HepG2 (cell line): ENCODE measurements around the gene BCLAF1. TPM values are rescaled to one million over a fixed set of nuclear protein-coding genes. Genes with fewer than 3 reads are reported as not detected.
A peak's percentile ranks its signal among the peaks of the same experiment; 100 is the strongest.

ENCODE experiments used
- CC2D1A ChIP-seq: sonication (generic); formaldehyde crosslinking; IDR thresholded peaks from 2 replicates; pipeline ENCODE4 v1.8.1; 2023; ENCODE audit warnings: mild to moderate bottlenecking, missing genetic modification reagents
- GZF1 ChIP-seq: sonication (generic); formaldehyde crosslinking; IDR thresholded peaks from 2 replicates; pipeline ENCODE4 v1.5.1; 2020; ENCODE audit warnings: mild to moderate bottlenecking, missing genetic modification reagents
- MAFF ChIP-seq: IDR thresholded peaks from 2 replicates; pipeline ENCODE4 v1.6.1; 2011; ENCODE audit warnings: low read depth, low read length, improper control_type of control experiment
- MEF2D ChIP-seq: sonication (generic); formaldehyde crosslinking; IDR thresholded peaks from 2 replicates; pipeline ENCODE4 v1.5.1; 2020; ENCODE audit warnings: mild to moderate bottlenecking, missing genetic modification reagents
- MXD4 ChIP-seq: IDR thresholded peaks from 2 replicates; pipeline ENCODE4 v1.6.1; 2016; ENCODE audit warnings: mild to moderate bottlenecking, missing biosample characterization, missing genetic modification reagents
- SMAD1 ChIP-seq: sonication (generic); formaldehyde crosslinking; IDR thresholded peaks from 2 replicates; pipeline ENCODE4 v1.4.0; 2020; ENCODE audit warnings: missing genetic modification reagents, low read depth, mild to moderate bottlenecking, borderline replicate concordance
- ZNF432 ChIP-seq: sonication (generic); formaldehyde crosslinking; IDR thresholded peaks from 2 replicates; pipeline ENCODE4 v1.5.0; 2020; ENCODE audit warnings: missing genetic modification reagents, mild to moderate bottlenecking, borderline replicate concordance
- ZNF607 ChIP-seq: sonication (generic); formaldehyde crosslinking; IDR thresholded peaks from 2 replicates; pipeline ENCODE4 v1.5.1; 2020; ENCODE audit warnings: missing genetic modification reagents, mild to moderate bottlenecking, borderline replicate concordance
- ZNF75D ChIP-seq: sonication (generic); formaldehyde crosslinking; IDR thresholded peaks from 2 replicates; pipeline ENCODE4 v1.8.1; 2023; ENCODE audit warnings: missing genetic modification reagents, mild to moderate bottlenecking, borderline replicate concordance
- ZNF788 ChIP-seq: sonication (generic); formaldehyde crosslinking; IDR thresholded peaks from 2 replicates; pipeline ENCODE4 v1.5.0; 2020; ENCODE audit warnings: mild to moderate bottlenecking, missing genetic modification reagents, borderline replicate concordance
- ZNF816 ChIP-seq: sonication (generic); formaldehyde crosslinking; IDR thresholded peaks from 2 replicates; pipeline ENCODE4 v1.8.0; 2022; ENCODE audit warnings: missing genetic modification reagents, mild to moderate bottlenecking, borderline replicate concordance
- ZSCAN30 ChIP-seq: sonication (generic); formaldehyde crosslinking; IDR thresholded peaks from 2 replicates; pipeline ENCODE4 v1.5.0; 2020; ENCODE audit warnings: mild to moderate bottlenecking, missing genetic modification reagents
- polyA plus RNA-seq, 8 experiments: library from polyadenylated mRNA; depleted of rRNA in 3 of 8; stranded (reverse) in 7 of 8; unstranded in 1 of 8; fragments of >200 nt; fragmentation: Illumina TruSeq in 4 of 8; extraction: Trizol in 4 of 8; gene quantifications; 2 replicates each; pipeline versions ENCODE4 v1.2.1 to v1.2.3, GENCODE V29; 2011 to 2016; ENCODE audit warnings: low read depth in 4 of 8, missing spikeins in 1 of 8, mixed read lengths in 1 of 8; ENCODE audit not compliant: insufficient read depth in 1 of 8
- total RNA-seq, 5 experiments: library from RNA; depleted of rRNA; stranded (reverse); fragments of >200 nt; fragmentation: Illumina TruSeq; extraction: Trizol; gene quantifications; 2 replicates each; pipeline ENCODE4 v1.2.3, GENCODE V29; 2016; ENCODE audit warnings: low read depth in 1 of 5
- TF ChIP-seq, protein P1 (sequence below): sonication (generic); formaldehyde crosslinking; IDR thresholded peaks from 2 replicates; pipeline ENCODE4 v1.5.0; 2020; ENCODE audit warnings: missing genetic modification reagents
- TF ChIP-seq, protein P2 (sequence below): sonication (generic); formaldehyde crosslinking; IDR thresholded peaks from 2 replicates; pipeline ENCODE4 v1.5.1; 2020; ENCODE audit warnings: mild to moderate bottlenecking, missing genetic modification reagents, borderline replicate concordance
- TF ChIP-seq, protein P3 (sequence below): sonication (generic); formaldehyde crosslinking; IDR thresholded peaks from 2 replicates; pipeline ENCODE4 v1.5.1; 2020; ENCODE audit warnings: missing genetic modification reagents, mild to moderate bottlenecking, borderline replicate concordance
- TF ChIP-seq, protein P4 (sequence below): sonication (generic); formaldehyde crosslinking; IDR thresholded peaks from 2 replicates; pipeline ENCODE4 v1.4.0; 2020; ENCODE audit warnings: mild to moderate bottlenecking, missing genetic modification reagents
- TF ChIP-seq, protein P5 (sequence below): sonication (generic); formaldehyde crosslinking; IDR thresholded peaks from 2 replicates; pipeline ENCODE4 v1.5.0; 2020; ENCODE audit warnings: missing genetic modification reagents, mild to moderate bottlenecking, borderline replicate concordance

BCLAF1 gene
- total and polyA plus RNA-seq, 2 of the 13 experiments (the other 11 are each of a cell fraction or from before 2014, with no cell fraction given) = 55.3 to 292 TPM

DNA sequence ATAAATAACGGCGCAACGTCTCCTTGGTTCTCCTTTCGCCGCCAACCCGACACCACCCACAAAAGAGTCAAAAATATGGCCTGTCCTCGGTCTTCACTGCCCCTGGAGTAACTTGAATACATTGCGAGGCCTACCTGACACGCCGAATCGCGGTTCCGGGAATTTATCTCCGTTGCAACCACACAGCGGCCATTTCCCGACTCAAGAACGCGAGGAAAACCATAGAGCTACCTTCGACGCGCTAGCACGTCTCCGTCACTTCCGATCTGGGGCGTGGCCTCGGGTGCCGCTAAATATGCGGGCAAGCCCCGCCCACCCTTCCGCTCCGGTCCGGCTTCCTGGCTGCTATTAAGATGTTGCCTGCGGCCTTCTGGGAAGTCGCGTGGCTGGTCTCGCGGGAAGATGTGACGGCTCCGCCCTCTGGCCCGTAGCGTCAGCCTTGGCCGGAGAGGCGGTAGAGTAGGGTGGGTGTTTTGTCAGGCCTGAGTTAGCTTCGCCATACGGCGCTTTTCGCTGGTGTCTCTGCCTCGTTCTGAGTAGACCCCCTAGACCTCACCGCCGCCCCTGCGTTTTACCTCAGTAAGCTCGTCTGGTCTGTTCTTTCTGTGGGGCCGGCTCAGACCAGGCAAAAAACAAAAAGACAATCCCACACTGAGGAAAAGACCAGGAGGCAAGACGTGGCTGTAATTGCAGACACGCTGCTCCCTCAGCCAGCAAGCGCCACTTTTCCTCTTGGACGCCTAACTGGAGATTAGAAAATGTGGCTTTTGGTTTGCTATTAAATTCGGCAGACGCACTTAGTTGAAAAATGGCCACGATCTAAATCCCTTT lies at the start of gene BCLAF1 (continued):
- TF ChIP-seq, protein P1, sequence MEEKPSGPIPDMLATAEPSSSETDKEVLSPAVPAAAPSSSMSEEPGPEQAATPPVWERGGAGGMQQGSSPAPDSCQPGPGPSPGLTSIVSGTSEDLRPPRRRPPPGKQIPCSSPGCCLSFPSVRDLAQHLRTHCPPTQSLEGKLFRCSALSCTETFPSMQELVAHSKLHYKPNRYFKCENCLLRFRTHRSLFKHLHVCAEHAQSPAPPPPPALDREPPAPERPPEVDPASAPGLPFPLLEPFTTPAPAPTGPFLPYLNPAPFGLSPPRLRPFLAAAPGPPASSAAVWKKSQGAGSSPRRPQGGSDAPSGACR (CRISPR knock-in tag) = no peak; the same call in 1 of the 2 replicates
- peak; percentile 28; the same call in 1 of the 2 replicates for TF ChIP-seq MEF2D (CRISPR knock-in tag)
- TF ChIP-seq CC2D1A (CRISPR knock-in tag) = no peak; the same call in 1 of the 2 replicates
- TF ChIP-seq, protein P2, sequence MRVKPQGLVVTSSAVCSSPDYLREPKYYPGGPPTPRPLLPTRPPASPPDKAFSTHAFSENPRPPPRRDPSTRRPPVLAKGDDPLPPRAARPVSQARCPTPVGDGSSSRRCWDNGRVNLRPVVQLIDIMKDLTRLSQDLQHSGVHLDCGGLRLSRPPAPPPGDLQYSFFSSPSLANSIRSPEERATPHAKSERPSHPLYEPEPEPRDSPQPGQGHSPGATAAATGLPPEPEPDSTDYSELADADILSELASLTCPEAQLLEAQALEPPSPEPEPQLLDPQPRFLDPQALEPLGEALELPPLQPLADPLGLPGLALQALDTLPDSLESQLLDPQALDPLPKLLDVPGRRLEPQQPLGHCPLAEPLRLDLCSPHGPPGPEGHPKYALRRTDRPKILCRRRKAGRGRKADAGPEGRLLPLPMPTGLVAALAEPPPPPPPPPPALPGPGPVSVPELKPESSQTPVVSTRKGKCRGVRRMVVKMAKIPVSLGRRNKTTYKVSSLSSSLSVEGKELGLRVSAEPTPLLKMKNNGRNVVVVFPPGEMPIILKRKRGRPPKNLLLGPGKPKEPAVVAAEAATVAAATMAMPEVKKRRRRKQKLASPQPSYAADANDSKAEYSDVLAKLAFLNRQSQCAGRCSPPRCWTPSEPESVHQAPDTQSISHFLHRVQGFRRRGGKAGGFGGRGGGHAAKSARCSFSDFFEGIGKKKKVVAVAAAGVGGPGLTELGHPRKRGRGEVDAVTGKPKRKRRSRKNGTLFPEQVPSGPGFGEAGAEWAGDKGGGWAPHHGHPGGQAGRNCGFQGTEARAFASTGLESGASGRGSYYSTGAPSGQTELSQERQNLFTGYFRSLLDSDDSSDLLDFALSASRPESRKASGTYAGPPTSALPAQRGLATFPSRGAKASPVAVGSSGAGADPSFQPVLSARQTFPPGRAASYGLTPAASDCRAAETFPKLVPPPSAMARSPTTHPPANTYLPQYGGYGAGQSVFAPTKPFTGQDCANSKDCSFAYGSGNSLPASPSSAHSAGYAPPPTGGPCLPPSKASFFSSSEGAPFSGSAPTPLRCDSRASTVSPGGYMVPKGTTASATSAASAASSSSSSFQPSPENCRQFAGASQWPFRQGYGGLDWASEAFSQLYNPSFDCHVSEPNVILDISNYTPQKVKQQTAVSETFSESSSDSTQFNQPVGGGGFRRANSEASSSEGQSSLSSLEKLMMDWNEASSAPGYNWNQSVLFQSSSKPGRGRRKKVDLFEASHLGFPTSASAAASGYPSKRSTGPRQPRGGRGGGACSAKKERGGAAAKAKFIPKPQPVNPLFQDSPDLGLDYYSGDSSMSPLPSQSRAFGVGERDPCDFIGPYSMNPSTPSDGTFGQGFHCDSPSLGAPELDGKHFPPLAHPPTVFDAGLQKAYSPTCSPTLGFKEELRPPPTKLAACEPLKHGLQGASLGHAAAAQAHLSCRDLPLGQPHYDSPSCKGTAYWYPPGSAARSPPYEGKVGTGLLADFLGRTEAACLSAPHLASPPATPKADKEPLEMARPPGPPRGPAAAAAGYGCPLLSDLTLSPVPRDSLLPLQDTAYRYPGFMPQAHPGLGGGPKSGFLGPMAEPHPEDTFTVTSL (CRISPR knock-in tag) = no peak; the same call in 1 of the 2 replicates
- TF ChIP-seq SMAD1 (CRISPR knock-in tag) = 0 out of 2 replicates have a peak, but pooled peaks have one; percentile 17
- TF ChIP-seq ZNF75D (CRISPR knock-in tag) = 0 out of 2 replicates have a peak, but pooled peaks have one; percentile 51
- TF ChIP-seq ZNF432 (CRISPR knock-in tag) = no peak
- no peak for TF ChIP-seq ZNF788
- TF ChIP-seq, protein P3, sequence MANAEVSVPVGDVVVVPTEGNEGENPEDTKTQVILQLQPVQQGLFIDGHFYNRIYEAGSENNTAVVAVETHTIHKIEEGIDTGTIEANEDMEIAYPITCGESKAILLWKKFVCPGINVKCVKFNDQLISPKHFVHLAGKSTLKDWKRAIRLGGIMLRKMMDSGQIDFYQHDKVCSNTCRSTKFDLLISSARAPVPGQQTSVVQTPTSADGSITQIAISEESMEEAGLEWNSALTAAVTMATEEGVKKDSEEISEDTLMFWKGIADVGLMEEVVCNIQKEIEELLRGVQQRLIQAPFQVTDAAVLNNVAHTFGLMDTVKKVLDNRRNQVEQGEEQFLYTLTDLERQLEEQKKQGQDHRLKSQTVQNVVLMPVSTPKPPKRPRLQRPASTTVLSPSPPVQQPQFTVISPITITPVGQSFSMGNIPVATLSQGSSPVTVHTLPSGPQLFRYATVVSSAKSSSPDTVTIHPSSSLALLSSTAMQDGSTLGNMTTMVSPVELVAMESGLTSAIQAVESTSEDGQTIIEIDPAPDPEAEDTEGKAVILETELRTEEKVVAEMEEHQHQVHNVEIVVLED (CRISPR knock-in tag) = peak; percentile 93
- TF ChIP-seq, protein P4, sequence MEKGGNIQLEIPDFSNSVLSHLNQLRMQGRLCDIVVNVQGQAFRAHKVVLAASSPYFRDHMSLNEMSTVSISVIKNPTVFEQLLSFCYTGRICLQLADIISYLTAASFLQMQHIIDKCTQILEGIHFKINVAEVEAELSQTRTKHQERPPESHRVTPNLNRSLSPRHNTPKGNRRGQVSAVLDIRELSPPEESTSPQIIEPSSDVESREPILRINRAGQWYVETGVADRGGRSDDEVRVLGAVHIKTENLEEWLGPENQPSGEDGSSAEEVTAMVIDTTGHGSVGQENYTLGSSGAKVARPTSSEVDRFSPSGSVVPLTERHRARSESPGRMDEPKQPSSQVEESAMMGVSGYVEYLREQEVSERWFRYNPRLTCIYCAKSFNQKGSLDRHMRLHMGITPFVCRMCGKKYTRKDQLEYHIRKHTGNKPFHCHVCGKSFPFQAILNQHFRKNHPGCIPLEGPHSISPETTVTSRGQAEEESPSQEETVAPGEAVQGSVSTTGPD = peak; percentile 93; the same call in 1 of the 2 replicates
- TF ChIP-seq ZSCAN30 = no peak
- TF ChIP-seq MXD4 (CRISPR knock-in tag) = peak; percentile 58; the same call in 1 of the 2 replicates
- no peak for TF ChIP-seq MAFF
- peak; percentile 11; the same call in 1 of the 2 replicates for TF ChIP-seq ZNF816 (CRISPR knock-in tag)
- TF ChIP-seq, protein P5, sequence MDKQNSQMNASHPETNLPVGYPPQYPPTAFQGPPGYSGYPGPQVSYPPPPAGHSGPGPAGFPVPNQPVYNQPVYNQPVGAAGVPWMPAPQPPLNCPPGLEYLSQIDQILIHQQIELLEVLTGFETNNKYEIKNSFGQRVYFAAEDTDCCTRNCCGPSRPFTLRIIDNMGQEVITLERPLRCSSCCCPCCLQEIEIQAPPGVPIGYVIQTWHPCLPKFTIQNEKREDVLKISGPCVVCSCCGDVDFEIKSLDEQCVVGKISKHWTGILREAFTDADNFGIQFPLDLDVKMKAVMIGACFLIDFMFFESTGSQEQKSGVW (CRISPR knock-in tag) = no peak; the same call in 1 of the 2 replicates
- TF ChIP-seq GZF1 (CRISPR knock-in tag) = no peak; the same call in 1 of the 2 replicates
- TF ChIP-seq ZNF607 = peak; percentile 55; the same call in 1 of the 2 replicates
